GM19463 (cell line): Measurements from ENCODE around the gene NAT10.

ENCODE experiments used
- ATAC-seq: cut with Tn5 transposase; IDR thresholded peaks from one replicate; pipeline ENCODE4 v1.9.1; 2021; ENCODE audit warnings: mild to moderate bottlenecking, moderate library complexity; ENCODE audit not compliant: unreplicated experiment

Gene NAT10

DNA sequence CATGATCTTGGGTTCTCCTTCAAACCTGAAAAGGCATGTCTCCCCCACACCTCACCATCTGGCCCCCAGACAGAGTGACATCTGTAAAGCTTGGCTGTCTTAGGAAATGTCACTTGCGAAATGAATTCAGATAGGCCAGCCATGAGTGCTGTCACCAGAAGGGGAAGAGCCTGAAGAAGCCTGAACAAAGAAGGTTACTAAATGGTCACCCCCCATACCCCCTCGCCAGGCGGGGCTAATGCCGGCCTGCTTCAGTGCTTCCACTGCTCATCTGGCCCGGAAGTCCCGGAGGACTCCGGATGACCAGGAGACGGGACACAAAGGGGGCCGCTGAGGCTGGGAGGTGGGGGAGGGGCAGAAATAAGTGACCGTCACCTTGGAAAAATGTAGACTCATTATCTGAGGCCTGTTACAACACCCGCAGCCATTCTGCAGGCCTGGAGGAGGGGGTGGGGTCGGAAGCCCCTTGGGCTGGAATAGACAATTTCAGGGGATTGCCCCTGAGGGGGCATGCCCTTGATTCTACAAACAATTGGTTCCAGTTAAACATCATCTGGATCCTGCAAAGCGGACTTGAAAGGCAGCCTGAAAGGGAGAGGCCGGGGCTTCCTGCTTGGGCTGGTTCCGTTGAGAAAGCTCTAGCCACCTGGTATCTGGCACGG is 43.2 kb downstream of the NAT10 start:
- no peak for ATAC-seq

DNA sequence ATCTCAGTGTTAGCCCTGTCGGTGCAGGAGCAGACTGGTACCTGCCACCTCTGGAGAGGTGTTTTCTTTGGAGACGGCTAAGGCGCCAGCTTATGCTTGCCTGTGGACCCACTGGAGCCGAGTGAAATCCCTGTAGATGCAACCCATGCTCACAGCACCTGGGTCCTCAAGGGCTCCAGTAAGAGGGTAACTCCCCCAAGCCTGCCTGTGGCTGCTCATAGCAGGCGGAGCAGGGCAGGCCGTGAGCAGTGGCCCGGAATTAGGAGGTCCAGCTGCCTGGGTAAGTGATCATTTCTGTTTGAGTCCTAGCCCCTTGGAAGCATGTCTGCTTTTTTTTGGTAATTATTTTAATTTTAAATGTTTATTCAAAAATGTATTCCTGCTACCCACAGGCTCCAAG is 43.8 kb downstream of the NAT10 start:
- no peak for ATAC-seq

DNA sequence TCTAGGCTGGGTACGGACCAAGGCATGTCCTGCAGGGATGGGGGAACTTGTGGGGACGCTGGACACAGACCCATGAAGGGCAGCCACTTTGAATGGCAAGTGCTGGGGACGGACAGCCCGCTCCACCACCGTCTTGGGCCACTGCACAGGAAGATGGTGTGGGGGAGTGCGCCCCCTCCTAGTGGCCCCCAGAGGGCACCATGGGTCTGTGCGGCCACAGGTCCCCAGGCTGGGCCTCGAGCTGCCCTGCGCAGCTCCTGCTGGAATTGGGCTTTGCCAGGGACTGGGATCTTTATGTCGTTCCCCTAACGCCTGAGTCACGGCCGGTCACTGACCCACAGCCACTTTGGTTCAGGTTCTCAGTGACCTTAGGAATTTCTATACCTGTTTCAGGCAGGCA is 44.4 kb downstream of the NAT10 start:
- ATAC-seq = no peak

DNA sequence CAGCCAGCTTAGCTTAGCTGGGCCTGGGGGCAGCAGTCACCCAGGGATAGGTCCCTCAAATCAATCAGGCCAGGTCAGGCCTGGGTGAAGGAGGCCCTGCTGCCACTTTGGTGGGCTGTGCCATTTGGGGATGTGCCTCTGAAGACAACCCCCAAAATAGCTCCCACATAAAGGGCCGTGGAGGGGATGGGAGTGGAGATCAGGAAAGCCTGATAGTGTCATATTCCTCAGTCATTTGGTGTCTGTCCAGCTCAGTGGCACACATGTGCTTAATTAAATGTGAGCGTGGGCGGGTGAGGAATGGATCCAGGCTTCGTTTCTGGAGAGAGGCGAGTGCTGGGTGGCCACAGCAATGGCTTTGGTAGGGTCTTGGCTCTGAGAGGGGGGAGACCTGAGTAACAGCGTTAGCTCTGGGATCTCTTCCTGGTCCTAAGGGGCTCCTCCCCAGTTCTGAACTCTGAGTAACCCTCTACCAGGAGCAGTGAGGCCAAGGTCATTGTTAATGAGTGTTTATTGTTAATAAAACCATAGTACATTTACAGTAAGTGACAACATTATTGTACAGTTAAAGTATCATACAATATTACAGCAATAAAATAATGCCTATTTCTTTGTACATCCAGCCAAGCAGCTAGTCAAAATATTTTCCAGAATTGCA is 45.2 kb downstream of the NAT10 start:
- no peak for ATAC-seq

DNA sequence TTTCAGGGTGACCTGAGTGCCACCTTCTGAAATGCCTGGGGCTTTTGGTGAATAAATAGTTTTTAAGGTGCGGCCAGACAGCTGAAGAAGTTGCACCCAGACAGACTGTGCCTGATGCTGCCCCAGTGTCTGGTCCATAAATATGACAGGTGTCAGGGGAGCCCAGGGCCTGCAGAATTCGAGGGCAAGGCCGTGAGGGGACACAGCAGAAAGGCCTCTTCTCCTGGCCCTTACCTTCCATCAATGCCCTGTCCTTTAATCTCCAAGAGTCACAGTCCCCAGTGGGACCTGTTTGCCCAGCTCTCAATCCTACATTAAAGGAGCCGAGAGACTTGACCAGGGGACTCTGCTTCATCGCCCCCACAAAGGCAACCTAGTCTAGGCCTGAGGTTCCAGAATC is 45.7 kb downstream of the NAT10 start:
- ATAC-seq = no peak

- no peak for ATAC-seq
Observed at GRCh38 chr11:34151916-34152845, 46.8 kb downstream of the NAT10 start.

DNA sequence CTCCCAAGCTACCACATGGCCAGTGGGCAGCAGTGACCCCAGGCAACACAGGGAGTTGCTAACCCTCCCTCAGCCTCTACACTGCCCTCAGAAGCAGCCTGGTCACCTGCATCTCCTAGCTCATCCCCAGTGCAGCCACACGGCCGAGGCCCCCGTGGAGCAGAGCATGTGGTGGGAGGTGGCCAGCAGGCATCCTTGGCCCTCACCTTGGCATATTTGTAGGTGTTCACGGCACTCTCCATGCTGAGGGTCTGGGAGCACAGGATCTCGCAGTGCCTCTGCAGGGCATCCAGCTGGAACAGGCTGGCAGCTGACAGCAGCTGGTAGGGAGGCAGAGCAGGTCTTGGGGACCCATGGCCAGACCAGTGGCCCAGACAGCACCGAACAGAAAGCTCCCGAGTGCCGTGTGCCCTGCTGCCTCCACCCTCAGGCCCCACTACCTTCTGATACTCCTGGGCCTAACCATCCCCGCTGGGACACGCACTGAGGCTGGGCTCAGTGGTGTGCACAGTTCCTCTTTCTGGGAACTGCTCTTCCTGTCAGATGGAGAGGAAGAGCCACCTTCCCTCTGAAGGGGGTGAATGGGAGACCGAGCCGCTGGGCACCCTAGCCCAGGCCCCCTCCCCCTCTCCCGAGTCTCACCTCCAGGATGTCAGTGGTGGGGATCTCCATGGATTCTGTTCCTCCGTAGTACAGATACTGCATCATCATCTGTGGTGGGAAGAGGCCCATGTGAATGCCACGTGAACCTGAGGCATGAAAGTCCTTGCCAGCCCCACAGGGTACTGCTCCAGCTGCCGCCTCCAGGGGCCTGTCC is 48.8 kb downstream of the NAT10 start:
- peak; percentile 81 for ATAC-seq

DNA sequence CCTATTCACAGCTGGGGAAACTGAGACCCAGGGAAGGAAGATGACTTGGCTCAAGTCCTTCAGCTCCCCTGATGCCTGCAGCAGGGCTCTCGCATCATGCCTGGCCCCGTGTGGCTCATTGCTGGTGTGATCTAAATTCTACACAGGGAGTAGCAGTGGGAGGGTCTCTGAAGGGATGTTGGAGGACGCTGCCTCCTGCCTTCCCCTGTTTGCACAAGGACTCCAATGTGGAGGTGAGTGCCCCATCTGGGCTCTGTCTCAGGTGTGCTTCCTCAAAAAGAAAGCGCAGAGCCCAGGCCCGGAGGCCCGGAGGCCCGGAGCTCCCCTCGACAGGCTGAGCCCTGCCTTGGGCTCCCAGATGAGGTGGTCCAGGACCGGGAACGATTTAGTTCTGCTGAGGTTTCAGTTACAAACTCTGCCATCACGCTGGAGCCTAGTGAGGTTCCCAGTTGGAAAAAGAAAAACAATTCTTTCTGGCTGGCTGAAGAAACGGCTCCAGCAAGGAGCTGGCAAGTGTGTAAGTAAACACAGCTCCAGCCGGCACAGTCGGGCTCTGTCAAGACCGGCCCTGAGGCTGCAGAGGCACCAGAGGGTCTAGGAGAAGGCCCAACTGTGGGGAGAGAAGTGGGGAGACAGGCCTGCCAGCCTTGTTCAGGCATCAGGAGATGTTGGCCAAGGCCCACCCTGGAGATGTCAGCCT is 49.8 kb downstream of the NAT10 start:
- ATAC-seq = no peak

DNA sequence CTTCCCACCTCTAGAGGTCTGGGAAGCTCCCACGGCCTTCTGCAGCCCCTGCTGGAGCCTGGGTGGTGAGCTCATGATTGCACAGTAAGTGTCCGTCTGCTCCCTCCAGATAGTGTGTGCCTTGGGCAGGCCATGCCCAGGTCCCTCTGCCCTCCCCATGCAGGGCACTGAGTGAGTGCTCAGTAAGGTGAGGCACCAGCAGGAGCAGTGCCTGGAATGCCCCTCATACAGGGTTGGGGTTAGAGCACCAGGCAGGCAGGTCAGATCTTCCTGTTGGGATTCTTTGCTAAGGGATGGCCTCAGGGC is 50.3 kb downstream of the NAT10 start:
- no peak for ATAC-seq

DNA sequence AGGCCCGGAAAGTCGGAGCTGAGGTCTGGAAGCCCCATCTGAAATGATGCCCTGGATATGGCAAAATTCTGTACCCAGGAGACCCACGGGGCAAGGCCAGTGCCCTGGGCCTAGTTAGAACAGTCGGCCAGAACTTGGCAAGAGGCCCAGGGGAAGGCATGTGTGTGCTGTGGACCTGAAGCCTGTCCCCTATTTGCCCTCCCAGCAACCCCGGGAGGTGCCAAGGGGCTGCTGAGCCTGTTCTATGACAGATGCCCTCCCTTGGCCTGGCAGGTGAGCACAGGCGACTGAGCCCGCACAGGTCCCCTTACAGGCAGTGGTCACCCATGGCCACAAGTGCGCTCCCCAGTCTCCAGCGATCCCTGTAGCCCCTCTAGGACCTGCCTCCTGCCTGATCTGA is 51.7 kb downstream of the NAT10 start:
- ATAC-seq = no peak

DNA sequence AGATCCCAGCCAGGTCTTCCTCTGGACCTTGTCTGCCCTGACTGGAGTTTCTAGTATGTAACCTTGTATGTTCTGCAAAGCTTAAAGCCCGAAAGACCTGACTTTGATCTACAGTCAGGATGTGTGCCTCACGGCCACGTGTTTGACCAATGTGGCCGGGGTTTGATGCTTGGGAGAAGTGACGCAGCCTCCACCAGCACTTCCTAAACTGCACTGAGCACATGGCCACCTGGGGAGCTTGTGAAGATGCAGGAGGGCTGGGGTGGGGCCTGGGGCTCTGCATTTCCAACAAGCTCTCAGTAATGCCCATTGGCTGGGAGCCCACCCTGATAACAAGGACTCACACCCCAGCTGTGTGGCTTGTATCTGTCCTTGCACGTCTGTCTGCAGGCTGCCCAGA is 53.2 kb downstream of the NAT10 start:
- ATAC-seq = no peak

GRCh38 chr11:34160049-34160721 is 54.8 kb downstream of the NAT10 start:
- ATAC-seq = no peak

DNA sequence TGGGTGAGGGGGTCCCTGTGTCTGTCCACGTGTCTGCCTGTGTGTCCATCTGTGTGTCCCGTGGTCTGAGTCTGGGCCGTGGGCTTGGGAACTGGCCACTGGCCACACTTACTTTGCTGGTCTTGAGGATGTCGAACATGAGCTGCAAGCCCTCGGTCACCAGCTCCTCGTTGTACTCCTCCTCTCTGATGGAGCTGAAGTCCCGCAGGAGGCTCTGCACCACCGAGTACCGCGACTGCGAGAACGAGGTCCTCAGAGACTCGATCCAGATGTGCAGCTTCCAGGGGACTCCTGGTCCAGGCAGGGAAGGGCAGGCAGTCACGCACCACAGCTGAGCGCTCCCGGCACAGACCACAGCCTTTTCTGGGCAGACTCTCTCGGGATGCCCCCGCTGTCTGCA is 55.4 kb downstream of the NAT10 start:
- no peak for ATAC-seq

GRCh38 chr11:34161361-34161760 is 55.9 kb downstream of the NAT10 start:
- ATAC-seq = no peak

DNA sequence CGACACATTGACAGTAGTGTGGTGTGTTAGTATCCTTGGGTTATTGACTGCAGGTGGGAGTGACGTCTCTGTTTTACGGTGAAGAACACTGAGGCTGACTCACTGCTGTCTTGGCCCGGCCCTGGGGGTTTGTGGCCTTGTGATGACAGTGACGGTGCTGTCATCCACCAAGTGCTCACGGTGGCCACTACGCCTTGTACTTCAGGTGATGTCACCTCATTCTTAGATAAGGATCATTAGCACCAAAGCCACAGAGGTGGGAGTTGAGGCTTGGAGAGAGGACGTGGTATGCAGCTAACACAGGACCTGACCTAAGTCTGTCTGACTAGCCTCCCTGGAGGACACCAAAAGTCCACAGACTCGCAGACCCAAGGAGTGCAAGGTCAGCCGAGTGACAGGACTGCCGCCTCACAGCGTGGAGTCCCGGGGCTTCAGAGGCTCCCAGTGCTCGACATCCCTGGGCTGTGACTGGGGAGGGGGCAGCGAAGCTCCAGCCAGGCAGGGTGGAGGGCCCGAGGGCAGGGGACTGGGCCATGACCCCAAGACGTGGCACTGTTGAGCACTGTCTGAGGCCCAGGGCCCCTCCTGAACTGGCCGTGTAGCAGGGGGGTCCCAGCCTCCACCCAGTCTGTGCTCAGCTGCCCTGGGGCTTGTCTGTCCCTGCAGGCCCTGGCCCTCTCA is 56.5 kb downstream of the NAT10 start:
- ATAC-seq = no peak

DNA sequence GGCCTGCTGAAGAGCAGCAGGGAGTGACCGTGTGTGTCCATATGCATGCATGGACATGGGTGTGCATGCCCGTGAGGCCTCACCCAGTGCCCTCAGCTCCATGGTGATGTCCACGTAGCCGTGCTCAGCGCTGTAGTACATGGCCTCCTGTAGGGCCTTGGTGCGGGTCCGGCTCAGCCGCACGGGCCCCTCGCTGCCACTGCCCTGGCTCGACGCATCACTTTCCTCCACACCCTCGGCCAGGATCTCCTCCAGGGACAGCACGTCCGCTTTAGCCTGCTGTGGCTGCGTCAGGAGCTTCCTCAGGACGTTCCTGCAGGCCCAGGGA is 57.0 kb downstream of the NAT10 start:
- no peak for ATAC-seq

- ATAC-seq = no peak
Observed at GRCh38 chr11:34162856-34163255, 57.4 kb downstream of the NAT10 start.

DNA sequence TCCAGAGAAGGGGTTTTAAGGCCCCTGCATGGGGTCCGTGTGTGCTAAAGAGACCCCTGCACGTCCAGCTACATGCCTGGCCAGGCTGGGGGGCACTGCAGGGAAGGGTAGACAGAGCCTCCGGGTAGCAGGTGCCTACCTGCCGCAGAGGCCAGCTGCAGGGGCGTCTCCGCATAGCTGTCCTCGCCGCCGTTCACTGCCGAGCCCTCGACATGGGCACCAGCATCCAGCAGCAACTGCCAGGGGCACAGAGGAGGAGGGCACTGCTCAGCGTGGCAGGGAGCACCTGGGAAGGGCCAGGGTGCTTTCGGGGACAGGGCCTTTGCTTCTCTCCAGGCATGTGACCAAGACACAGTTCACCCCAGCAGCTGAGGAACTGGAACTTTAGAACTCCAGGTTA is 59.7 kb downstream of the NAT10 start:
- ATAC-seq = no peak

- ATAC-seq = no peak
Observed at GRCh38 chr11:34165786-34166555, 60.5 kb downstream of the NAT10 start.
